GM20000 (cell line): ENCODE data around the gene UQCRC1.

Experiments used
- DNase-seq: peaks from one replicate; pipeline ENCODE4 v3.0.0; 2012; ENCODE audit warnings: low spot score
- TF ChIP-seq, protein P1 (sequence below): IDR thresholded peaks from 2 replicates; pipeline ENCODE4 v1.5.1; 2012; ENCODE audit warnings: mild to moderate bottlenecking, control low read depth; ENCODE audit errors: extremely low read depth, missing control alignments

UQCRC1 gene

GRCh38 chr3:48631516-48632448, 22.3 kb upstream of the UQCRC1 start:
- TF ChIP-seq, protein P1, sequence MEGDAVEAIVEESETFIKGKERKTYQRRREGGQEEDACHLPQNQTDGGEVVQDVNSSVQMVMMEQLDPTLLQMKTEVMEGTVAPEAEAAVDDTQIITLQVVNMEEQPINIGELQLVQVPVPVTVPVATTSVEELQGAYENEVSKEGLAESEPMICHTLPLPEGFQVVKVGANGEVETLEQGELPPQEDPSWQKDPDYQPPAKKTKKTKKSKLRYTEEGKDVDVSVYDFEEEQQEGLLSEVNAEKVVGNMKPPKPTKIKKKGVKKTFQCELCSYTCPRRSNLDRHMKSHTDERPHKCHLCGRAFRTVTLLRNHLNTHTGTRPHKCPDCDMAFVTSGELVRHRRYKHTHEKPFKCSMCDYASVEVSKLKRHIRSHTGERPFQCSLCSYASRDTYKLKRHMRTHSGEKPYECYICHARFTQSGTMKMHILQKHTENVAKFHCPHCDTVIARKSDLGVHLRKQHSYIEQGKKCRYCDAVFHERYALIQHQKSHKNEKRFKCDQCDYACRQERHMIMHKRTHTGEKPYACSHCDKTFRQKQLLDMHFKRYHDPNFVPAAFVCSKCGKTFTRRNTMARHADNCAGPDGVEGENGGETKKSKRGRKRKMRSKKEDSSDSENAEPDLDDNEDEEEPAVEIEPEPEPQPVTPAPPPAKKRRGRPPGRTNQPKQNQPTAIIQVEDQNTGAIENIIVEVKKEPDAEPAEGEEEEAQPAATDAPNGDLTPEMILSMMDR, result no peak
- DNase-seq, result no peak

DNA sequence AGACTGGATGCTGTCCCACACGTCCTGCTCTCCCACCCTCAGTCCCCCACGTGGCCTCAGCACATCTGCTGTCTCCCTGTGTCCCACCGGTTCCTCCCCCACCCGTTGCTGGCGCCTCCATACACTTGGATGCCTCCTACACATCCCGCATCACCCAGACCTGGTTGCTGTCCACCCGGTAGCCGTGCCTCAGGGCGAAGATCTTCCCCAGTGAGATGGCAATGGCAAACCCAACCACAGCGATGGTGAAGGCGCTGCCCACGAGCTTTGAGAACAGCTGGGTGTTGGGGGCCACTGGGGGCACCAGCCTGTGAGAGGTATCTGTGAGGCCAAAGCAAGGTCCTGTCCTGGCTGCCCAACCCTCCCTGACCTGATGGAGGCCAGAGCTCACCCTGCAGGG, 21.4 kb upstream of the UQCRC1 start:
- TF ChIP-seq, protein P1, result no peak
- no peak for DNase-seq

GRCh38 chr3:48630407-48630806, 21.0 kb upstream of the UQCRC1 start:
- no peak for DNase-seq
- TF ChIP-seq, protein P1, result no peak

DNA sequence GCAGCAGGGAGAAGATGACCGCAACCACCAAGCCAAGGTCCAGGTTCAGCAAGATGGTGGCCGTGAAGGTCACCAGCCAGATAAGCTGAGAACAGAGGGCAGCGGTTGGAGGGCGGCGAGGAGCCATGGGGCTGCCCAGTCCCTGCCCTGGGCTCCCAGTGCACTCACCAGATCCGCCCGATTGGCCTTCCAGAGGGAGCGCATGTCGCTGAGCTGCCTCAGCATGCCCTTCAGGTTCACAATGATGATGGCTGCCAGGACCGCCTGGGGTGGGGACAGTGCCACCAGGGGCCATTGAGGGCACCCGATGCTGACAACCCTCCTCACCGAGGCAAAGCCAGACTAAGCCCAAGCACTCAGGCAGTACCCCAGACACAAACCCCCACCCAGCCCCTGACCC, 20.4 kb upstream of the UQCRC1 start:
- DNase-seq, result no peak

DNA sequence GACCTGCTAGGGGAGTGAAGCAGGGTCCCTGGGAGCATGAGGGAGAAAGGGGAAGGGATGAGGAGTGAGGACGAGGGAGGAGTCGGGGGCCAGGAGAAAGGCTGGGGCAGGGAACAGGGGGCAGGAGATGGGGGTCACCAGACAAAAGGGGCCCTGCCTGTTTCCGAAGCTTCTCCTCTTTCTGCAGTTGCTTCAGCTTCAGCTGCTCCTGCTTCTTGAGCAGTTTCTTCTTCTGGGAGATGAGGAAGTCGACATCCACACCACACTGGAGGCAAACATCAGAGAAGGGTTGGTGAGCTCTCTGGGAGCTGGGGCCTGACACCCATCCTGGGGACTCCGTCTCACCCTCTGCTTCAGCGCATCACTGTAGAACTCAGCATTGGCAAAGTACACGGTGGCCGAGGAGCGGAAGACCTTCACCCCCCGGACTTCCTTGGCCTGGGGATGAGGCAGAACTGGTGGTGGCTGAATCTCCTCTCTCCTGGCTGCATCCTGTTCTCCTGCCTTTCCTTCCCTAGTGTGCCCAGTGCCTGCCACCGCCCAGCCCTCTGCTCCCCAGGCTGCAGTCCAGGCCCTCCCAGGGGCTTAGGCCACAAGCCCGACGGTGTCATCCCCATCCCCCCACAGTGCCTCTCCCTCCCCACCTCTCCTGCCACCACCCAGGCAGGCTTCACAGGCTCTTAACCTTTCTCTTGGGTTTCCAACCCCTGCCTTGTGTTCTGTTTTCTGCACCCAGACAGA, 19.0 kb upstream of the UQCRC1 start:
- TF ChIP-seq, protein P1, result no peak
- no peak for DNase-seq

More for the DNA sequence above, 20.4 kb upstream of the UQCRC1 start:
- TF ChIP-seq, protein P1, result no peak

DNA sequence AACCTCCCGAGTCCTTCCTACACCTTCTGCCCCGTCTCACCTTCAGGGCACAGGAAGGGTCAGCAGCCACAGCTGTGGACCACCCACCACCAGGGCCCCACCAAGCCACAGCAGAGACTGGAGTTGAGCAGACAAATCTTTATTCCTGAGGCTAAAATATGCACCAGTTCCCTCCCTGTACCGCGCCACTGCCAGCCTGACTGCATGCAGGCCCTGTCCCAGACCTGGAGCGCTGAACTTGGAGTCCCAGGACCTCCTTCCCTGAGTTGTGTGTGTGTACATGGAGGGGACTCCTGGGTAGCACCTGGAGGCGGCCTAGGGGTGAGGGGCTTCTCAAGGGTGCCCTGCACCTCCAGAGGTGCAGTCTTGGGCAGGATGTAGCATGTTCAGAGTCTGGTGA, 16.2 kb upstream of the UQCRC1 start:
- DNase-seq, result no peak
- TF ChIP-seq, protein P1, result no peak

DNA sequence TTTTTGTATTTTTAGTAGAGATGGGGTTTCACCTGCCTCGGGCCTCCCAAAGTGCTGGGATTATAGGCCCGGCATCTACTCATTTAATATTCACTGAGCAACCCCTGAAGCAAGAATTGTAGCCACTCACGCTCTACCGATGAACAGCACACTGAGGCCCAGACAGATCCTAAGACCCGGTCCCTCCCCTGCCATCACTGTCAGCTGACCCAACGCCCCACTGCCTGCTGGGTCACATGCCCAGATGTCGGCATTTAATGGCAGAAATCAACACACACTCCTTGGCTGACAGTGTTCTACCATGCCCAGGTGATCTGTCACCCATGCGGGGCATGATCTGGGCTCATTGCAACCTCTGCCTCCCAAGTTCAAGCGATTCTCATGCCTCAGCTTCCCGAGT, 15.3 kb upstream of the UQCRC1 start:
- TF ChIP-seq, protein P1, result no peak

More for the DNA sequence above, 15.3 kb upstream of the UQCRC1 start:
- DNase-seq, result no peak
